ENCODE measurements around the gene SH3BGR. TPM values are rescaled to one million over a fixed set of nuclear protein-coding genes. Genes with fewer than 3 reads are reported as not detected.

The SH3BGR gene
- total RNA-seq, 1 donor from 2014 or later: 2.3 TPM

DNA sequence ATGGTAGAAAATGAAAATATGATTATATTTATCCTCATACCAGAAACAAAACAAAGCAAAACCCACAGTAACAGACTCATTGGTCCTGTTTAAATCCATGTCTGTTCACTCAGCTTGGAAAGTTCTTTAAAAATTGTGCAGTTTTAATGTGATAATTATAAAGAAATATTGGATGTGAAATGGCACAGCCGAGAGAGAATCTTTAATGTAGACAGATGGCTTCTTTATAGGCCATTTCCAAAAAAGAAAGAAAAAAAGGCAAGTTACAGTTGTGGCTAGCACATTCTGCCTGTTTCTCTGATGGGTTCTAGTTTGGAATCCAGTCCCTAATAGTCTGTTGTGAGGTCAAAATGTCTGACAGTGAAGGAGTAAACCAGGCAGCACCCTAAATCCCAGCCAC lies 62.0 kb downstream of the SH3BGR start:
- peaks cover 8% of the 10 kb centered on the region for H3K4me1 Mint-ChIP-seq
- no peak overlapping the region for H3K27ac Mint-ChIP-seq (ENCODE audit: unreplicated experiment)
- H3K27me3 Mint-ChIP-seq (ENCODE audit: low read depth): peaks cover 13% of the 10 kb centered on the region
- no peak for DNase-seq (ENCODE audit: low read depth, low spot score)
- TF ChIP-seq, protein P1, sequence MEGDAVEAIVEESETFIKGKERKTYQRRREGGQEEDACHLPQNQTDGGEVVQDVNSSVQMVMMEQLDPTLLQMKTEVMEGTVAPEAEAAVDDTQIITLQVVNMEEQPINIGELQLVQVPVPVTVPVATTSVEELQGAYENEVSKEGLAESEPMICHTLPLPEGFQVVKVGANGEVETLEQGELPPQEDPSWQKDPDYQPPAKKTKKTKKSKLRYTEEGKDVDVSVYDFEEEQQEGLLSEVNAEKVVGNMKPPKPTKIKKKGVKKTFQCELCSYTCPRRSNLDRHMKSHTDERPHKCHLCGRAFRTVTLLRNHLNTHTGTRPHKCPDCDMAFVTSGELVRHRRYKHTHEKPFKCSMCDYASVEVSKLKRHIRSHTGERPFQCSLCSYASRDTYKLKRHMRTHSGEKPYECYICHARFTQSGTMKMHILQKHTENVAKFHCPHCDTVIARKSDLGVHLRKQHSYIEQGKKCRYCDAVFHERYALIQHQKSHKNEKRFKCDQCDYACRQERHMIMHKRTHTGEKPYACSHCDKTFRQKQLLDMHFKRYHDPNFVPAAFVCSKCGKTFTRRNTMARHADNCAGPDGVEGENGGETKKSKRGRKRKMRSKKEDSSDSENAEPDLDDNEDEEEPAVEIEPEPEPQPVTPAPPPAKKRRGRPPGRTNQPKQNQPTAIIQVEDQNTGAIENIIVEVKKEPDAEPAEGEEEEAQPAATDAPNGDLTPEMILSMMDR (conservative IDR thresholded peaks at IDR 0.05): no peak
- H3K9me3 Mint-ChIP-seq: no peaks in the 10 kb centered on the region
- no peak overlapping the region for H3K4me3 Mint-ChIP-seq
- no peaks in the 10 kb centered on the region for H3K36me3 Mint-ChIP-seq (ENCODE audit: low read depth)

DNA sequence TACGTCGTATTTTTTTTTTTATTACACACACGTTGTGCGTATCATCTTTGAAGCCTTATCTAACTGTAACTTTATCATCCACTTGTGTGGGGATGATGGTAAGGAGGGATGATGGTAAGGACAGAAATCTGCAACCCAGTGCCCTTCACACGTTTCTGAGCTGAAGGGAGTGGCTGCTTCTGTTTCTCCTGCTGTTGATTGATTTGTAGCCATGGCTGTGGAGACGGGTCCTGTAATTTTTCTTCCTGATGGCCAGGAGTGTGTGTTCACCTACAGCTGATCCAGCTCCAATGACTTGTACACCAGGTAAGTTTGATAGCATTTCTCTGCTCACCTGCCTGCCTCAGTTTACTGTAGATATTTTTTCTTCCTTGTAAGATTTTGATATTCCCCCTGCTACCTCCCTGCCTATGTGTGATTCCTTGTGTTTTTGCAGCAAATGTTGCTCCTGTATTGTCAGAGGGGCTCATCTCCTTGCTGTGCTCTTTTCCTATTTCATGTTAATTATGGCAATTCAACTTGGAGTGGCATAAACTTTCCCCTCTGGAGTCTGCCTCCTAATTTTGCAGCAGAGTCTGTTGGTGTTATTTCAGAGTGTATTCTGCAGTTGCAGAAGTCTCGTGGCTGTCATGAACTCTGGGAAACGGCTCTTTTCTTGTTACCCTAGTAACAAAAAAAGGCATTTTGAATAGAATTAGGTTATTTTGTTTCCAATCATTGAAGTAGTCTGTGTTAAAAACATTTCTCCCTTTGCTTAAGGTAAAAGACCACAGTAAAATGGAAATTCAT lies 64.1 kb downstream of the SH3BGR start:
- TF ChIP-seq, protein P1 (conservative IDR thresholded peaks at IDR 0.05): no peak
- H3K4me1 Mint-ChIP-seq: peaks cover 11% of the 10 kb centered on the region
- no peak overlapping the region for H3K27ac Mint-ChIP-seq (ENCODE audit: unreplicated experiment)
- no peaks in the 10 kb centered on the region for H3K9me3 Mint-ChIP-seq
- no peak overlapping the region for H3K4me3 Mint-ChIP-seq
- DNase-seq (ENCODE audit: low read depth, low spot score): no peak
- H3K27me3 Mint-ChIP-seq (ENCODE audit: low read depth): peaks cover 19% of the 10 kb centered on the region
- no peaks in the 10 kb centered on the region for H3K36me3 Mint-ChIP-seq (ENCODE audit: low read depth)

DNA sequence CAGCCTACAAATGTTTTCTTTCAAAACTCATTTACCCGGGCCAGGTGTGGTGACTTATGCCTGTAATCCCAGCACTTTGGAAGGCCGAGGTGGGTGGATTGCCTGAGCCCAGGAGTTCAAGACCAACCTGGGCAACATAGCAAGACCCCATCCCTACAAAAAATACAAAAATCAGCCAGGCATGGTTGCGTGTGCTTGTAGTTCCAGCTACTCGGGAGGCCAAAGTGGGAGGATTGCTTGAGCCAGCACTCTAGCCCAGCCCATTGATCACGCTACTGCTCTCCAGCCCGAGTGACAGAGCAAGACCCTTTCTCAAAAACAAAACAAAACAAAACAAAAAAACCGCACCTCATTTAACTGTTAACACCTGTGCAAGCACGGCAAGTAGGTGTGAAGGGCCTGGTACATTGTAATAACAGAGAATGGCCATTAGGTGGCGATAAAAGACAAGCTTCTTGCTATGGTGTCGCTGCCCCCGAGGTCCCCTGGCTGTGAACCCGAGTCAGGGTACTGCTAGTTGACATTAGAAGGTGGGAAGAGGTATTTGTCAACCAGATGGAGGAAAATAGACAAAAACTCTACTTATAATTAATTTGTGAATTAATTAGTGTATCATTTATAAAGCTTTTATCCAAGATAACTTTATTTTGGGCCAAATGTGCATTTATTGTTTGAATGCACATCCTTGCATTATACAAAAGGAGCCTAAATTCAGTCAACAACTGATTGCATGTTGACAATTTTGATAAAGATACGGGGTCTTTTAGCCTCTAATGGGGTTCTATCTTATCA lies 66.5 kb downstream of the SH3BGR start:
- Mint-ChIP-seq H3K4me1 (peaks cover 11% of the 10 kb centered on the region), H3K27ac (ENCODE audit: unreplicated experiment) (no peak overlapping the region), H3K9me3 (no peaks in the 10 kb centered on the region)

DNA sequence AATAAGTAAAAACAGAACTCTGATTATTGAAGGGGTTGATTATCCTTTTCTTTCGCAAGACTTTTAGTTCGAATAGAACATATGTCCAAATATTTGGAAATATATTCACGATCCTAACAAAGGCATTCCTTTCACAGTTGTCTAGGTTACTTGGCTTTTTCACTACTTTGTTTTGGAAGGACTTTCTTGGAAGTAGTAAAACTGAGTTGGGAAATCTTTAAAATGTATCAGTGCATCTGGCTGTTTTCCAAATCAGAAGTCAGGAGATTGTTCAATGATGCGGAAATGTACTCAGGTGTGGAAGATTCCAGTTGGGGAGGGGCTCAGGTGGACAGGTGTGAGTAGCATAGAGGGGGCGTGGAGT lies 67.1 kb downstream of the SH3BGR start:
- TF ChIP-seq, protein P1 (conservative IDR thresholded peaks at IDR 0.05): no peak
- H3K4me3 Mint-ChIP-seq: no peak overlapping the region
- no peak for DNase-seq (ENCODE audit: low read depth, low spot score)
- no peaks in the 10 kb centered on the region for H3K36me3 Mint-ChIP-seq (ENCODE audit: low read depth)
- no peaks in the 10 kb centered on the region for H3K9me3 Mint-ChIP-seq
- H3K27ac Mint-ChIP-seq (ENCODE audit: unreplicated experiment): no peak overlapping the region
- H3K4me1 Mint-ChIP-seq: peaks cover 12% of the 10 kb centered on the region
- peaks cover 30% of the 10 kb centered on the region for H3K27me3 Mint-ChIP-seq (ENCODE audit: low read depth)

More for the DNA sequence above, 66.5 kb downstream of the SH3BGR start:
- DNase-seq (ENCODE audit: low read depth, low spot score): peak; percentile 57
- peaks cover 26% of the 10 kb centered on the region for H3K27me3 Mint-ChIP-seq (ENCODE audit: low read depth)
- no peaks in the 10 kb centered on the region for H3K36me3 Mint-ChIP-seq (ENCODE audit: low read depth)
- TF ChIP-seq, protein P1 (conservative IDR thresholded peaks at IDR 0.05): peak; percentile 99
- H3K4me3 Mint-ChIP-seq: no peak overlapping the region

DNA sequence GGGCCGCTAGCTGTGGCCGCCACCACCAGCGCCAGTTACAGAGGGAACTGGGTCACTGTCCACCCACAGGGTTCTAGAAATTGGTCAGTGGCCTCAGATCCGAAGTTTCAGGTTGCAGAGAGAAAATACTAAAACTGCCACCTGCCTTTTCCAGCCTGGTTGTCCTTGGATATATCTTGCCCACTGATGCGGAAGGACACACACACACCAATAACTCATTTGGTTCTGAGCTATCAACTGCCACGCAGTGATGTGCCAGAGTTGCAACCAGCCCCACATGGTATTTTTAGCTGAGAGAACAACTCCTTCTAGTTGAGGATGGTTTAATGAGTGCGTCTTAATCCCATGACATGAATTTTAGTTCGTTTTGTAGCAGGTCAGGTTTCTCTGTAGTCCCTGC lies 68.1 kb downstream of the SH3BGR start:
- TF ChIP-seq, protein P1 (conservative IDR thresholded peaks at IDR 0.05): no peak
- H3K27me3 Mint-ChIP-seq (ENCODE audit: low read depth): peaks cover 33% of the 10 kb centered on the region
- H3K9me3 Mint-ChIP-seq: no peaks in the 10 kb centered on the region
- H3K36me3 Mint-ChIP-seq (ENCODE audit: low read depth): no peaks in the 10 kb centered on the region
- DNase-seq (ENCODE audit: low read depth, low spot score): no peak
- H3K4me3 Mint-ChIP-seq: no peak overlapping the region
- H3K4me1 Mint-ChIP-seq: peaks cover 18% of the 10 kb centered on the region
- no peak overlapping the region for H3K27ac Mint-ChIP-seq (ENCODE audit: unreplicated experiment)
